ENCODE results near the gene ROBO1.

Gene ROBO1

DNA sequence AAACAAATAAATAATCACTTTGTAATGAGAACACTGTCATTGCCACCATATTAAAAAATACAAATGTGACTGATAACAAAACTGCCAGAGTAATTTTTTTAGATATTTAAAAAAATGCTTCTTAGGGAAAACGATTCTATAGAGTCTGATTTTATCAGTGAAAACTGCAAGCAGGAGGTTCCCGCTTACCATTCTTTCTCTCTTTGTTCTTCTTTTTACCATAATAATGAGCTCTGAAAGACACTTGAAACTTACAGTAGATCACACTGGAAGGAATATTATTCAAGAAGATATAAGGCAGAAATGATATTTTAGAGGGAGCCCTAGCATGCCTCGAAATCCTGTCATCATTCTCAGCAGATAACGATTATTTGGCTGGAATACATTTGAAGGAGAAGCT is 701.3 kb downstream of the ROBO1 start:
- DNase-seq (ENCODE audit: low read depth): no peak

DNA sequence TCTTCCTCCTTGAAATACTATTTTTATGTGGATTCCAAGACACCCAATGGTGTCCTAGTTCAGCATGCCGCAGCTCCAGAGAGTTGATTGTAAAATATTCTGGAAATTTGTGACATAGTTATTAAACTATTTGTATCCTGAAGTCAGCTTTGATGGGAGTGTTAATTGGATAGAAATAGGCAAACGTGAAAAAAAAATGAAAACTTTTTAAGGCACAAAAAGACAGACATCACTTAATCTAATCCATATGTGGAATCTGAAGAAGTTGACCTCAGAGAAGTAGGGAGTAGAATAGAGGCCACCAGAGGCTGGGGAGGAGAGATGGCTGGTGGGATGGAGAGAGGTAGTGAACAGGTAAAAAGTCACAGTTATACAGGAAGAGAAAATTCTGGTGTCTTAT is 704.2 kb downstream of the ROBO1 start:
- no peak for DNase-seq (ENCODE audit: low read depth)

DNA sequence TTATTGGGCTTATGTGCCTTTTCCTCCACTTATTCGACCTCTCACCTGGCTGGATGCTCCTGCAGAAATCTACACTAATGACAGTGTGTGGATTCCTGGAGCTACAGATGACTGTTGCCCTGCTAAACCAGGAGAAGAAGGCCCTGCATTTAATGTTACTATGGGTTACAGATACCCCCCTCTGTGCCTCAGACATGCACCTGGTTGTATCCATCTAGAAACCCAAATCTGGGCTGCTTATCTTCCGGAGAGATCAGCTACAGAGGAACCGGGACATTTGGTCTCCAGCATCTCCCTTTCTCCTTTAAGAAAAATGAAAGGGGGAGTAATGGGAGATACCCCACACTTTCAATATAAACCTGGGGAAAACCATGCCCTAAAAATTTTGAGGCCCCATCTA is 710.0 kb downstream of the ROBO1 start:
- DNase-seq (ENCODE audit: low read depth): no peak

DNA sequence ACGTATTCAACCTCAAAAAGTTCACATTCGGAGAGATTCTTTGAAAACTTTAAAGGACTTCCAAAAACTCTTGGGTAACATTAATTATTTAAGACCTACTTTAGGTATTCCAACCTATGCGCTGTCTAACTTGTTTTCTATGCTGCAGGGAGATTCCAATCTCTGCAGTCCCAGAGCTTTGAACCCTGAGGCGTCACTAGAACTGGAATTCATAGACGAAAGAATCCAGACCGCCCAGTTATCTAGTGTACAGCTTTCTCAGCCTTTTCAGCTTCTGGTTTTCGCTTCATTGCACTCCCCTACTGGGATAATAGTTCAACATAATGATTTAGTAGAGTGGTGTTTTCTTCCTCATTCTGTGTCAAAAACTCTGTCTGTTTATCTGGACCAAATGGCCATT is 711.3 kb downstream of the ROBO1 start:
- DNase-seq (ENCODE audit: low read depth): no peak

DNA sequence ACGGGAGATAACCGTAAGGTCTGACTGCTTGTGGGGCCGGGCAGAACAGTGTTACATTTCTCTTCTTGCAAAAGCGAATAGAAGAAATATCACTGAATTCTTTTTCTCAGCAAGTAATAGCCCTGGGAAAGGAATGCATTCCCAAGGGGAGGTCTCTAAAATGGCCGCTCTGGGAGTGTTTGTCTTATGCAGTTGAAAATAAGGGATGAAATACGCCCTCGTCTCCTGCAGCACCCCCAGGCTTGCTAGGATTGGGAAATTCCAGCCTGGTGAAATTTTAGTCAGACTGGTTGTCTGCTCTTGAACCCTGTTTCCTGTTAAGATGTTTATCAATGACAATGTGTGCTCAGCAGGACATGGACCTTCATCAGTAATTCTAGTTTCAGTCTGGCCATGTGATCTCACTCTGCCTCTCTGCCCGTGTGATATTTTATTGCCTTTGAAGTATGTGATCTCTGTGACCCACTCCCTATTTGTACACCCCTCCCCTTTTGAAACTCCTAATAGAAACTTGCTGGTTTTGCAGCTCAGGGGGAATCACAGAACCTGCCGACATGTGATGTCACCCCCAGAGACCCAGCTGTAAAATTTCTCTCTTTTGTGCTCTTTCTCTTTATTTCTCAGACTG is 715.6 kb downstream of the ROBO1 start:
- DNase-seq (ENCODE audit: low read depth): no peak

DNA sequence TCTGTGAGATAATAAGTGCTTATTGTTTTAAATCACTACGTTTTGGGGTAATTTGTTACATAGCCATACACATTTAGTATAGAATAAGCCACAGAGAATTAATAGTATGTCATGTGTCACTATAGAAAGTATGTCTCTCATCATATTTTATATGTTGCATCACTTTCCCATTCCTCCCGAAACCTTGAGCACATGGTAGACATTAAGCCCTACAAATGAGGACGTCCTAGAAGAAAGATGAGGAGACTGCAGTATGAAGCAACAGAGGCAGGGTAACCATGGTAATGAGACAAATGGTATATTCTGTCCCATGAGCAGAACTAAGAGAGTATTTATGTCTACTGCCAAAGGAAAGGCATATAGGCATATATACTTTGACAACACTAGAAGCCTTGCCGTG is 720.2 kb downstream of the ROBO1 start:
- DNase-seq (ENCODE audit: low read depth): no peak

DNA sequence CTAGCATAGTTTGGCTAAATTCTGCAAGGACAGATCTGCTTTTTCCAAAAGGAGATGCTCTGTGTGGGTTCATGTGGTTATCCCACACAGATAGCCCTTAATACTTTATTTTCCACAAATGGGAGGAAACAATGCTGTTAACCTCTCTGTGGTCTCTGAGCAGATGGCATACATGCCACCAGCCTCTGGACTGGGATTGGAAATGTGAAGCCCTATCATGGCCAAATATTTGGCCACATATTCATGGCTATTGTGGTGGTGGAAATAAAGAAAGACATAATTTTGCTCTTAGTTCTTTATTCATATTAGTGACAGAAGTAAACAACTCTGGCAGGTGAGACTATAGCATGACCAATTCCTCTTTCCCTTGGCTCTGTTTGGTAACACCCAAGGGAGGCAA is 726.2 kb downstream of the ROBO1 start:
- DNase-seq (ENCODE audit: low read depth): no peak

DNA sequence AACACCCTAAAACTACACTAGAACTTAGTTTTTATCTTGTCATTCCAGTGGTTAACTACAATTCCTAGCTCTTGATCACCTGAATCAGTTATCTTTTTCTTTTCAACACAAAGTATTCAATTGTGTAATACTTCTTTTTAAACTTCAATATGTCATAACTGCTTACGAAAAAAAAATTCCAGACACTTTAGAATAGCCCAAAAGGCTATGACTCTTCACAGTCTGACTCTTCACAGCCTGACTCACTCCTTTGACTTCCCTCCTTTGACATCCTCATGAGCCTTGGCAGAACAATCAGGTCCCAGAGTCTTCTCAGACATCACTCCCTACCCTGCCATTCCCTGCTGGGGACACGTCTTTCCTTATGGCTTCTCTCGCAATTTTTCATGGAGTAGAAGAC is 727.1 kb downstream of the ROBO1 start:
- DNase-seq (ENCODE audit: low read depth): no peak

DNA sequence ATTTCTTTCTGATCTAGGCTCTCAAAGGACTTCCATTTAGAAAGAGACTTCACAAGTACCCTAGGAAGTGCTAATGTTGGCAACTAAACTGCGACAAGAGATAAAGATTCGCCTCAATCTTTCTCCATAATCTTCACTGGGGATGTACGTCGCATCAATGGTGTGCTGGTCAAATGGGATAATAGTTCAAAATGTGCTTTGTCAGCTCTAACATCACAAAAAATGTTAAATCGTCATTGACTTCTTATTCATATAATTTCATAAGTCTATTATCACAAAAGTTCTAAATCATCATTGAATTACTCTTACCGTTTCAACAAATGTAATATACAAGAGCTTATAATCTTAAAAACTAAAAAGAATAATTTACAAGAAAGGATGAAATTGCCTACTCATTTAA is 727.7 kb downstream of the ROBO1 start:
- DNase-seq (ENCODE audit: low read depth): no peak

DNA sequence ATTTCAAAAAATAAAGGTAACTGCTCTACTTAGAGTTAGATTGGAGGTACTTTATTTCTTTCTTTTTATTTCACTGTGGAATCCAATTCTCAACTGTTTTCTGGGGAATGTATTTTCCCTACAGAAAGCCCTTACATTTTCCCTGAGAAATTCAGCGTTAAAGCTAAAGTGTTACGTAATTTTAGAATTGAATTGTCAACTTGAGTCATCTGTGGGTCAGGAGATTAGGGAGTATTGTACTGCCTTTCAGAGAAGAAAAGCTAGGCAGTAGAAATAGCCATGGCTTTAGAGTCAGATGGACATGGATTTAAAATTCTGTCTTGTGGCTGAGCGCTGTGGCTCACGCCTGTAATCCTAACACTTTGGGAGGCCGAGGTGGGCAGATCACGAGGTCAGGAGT is 728.6 kb downstream of the ROBO1 start:
- DNase-seq (ENCODE audit: low read depth): no peak

DNA sequence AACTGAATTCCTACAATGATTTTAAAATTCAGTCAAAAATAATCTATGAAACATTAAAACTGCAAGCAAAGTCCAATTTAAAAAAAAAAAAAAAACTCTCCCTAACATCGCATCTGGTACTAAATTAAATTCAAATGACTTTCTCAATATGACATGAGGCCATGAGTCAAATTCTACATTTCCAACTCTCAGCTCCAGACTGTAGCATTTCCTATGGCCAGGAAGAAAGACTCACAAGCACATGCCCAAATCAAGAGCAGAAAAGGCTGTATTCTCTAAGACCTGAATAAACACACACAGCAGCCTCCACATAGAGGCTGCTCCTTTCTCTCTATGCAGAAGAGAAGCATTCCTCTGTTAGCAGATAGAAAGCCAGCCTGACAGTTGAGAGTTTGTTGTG is 729.2 kb downstream of the ROBO1 start:
- no peak for DNase-seq (ENCODE audit: low read depth)

DNA sequence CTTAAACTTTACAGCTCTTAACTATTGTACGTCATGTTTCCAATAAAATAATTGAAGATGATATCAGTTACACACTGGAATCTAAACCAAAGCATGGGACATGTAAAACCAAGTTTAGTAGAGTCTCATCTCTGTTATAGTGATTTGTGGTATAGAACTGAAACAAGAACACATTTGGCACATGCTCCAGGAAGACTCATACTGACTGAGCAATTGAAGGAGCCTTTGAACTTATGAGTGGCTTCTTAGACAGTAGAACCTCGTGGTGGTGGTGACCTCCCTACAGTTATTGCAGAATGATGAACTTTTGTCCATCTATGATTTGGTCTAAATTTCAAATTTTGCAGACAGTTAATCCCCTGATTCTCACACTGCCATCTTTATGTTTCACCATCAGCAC is 729.7 kb downstream of the ROBO1 start:
- DNase-seq (ENCODE audit: low read depth): no peak

DNA sequence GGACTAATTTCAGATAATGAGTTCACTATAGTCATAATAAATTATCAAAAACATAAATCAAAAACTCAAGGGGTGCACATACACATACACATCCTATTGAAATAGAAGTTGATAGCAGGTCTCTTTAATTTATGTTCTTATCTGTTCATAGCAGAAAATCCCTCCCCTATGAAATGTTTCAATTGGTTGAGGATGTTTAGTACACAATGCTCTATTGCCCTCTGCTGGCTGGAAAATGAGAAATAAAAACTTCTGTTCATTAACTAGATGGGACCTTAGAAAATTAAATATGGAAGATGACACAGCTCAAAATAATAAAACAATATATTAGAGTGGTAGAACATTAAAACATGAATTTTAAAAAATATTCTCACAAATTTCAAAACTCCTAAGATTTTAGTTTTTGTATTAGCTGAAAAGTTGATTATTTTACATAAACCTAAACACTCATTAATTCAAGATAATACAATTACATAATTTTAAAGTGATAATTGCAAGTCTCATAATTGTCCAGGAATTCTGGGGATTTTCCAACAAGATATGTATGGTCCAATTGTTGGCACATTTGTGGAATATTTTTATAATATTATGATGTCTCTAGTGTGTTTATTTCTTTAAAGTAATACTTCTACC is 735.0 kb downstream of the ROBO1 start:
- no peak for DNase-seq (ENCODE audit: low read depth)

DNA sequence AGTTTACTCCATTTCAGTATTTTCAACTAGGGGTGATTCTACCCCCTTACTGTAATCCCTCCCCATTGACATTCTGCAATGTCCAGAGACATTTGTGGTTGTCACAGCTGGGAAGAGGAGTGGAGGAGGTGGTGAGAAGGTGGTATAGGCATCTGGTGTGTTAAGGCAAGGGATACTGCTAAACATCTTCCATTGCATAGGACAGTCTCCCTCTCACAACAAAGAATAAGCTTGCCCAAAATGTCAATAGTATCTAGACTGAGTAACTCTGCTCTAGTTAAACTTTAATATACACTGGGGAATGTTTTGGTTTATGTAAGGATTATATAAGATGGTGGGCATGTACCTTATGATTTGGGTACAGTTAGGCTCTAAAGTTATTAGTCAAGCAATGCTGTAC is 737.6 kb downstream of the ROBO1 start:
- no peak for DNase-seq (ENCODE audit: low read depth)

DNA sequence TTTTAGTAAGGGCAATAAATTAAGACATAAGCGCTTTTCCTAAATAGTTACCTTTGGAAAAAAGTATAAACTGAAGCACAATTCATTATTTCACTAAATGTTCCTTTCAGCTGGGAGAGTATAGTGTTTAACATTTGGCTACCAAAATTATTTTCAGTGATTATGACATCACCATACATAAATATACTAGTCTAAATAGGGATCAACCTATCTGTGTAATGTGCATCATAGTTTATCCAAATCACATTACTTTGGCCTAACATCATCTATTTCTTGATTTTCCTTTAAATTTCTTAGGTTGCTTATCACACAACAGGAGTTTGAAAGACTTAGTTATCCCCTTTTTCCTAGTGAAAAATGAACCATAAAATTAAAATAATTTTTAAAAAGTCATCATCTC is 738.9 kb downstream of the ROBO1 start:
- DNase-seq (ENCODE audit: low read depth): no peak

DNA sequence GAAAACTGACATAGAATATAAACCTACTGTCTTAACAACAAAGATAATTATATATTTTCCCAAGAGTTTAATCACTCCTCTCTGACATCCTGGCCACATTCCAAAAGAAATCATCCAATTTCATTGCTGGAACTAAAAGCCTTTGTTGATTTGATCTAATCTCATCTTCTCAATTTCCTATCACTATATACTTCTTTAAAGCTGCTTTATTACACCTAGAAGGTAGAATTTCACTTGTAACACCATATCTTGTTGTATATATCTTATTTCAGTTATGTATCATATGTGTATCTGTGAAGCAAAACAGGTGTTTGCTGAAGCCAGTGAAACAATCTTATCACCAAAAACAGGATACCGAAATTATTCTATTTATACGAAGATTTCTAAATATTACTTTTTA is 740.2 kb downstream of the ROBO1 start:
- no peak for DNase-seq (ENCODE audit: low read depth)

DNA sequence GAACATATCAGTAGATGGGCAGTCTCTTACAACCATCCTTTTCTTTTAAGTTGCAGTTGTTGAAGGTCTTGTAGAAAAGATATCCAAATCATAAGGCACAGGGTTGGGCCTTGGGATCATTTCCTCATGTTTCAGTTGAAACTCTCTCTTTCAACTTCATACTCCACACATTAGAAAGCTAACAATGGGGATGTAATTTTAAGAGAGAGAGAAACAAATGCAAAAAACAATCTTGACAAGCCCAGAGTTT is 747.9 kb downstream of the ROBO1 start:
- no peak for DNase-seq (ENCODE audit: low read depth)

DNA sequence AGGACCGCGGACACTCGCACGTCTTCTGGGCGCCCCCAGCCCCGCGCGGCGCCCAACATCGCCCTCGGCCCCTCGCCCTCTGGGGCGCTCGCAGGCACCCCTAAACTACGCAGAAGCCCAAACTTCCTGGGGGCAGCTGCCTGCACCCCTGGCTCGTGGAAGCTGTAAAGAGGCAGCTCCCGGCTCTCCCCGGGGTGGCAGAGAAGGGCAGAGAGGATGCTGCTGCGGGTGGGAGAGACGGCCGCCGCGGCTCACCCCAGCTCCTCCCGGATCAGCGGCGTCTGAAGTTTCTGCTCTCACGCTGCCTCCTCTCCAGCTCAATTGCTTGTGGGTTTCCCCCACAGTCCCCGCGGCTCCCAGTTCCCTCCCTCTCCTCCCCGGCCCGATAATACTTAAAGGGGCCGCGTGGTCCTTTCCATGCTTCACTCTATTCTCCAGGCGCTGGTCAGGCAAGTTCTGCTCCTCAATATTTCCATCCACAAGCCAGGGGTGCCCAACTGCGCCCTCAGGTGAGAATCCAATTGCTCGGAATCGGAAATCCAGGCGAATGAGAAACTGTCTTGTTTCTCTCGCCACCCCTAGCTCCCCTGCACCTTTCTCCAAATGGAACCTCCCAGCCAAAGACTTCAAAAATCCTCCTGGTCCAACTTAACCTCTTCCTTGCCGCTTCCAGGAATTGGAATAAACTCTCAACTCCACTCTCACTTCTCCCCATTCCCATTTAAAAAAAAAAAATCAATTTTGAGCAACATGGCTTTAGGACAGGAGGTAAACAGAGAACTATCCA is 748.5 kb downstream of the ROBO1 start:
- DNase-seq (ENCODE audit: low read depth): no peak

DNA sequence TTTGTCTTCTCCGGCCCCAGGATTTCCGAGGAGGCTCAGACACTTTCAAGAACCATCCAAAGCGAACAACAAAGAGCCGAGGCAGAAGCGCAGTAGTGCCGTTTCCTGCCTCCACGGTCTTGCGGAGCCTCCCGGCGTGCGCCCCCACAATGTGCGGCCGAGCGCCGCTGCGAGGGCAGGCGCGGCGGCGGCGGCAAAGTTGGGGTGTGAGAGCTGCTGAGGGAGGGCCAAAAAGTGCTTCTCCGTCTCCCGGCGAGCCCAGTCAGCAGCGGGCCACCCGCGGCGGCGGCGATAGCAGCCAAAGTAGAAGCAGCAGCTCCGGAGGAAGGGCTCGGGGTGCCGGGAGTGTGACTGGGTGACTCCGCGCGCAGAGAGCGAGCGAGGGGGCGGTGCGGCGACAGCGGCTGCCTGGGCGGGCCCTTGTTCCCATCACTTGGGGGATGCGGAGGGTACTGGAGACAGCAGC is 749.1 kb downstream of the ROBO1 start:
- DNase-seq (ENCODE audit: low read depth): no peak

DNA sequence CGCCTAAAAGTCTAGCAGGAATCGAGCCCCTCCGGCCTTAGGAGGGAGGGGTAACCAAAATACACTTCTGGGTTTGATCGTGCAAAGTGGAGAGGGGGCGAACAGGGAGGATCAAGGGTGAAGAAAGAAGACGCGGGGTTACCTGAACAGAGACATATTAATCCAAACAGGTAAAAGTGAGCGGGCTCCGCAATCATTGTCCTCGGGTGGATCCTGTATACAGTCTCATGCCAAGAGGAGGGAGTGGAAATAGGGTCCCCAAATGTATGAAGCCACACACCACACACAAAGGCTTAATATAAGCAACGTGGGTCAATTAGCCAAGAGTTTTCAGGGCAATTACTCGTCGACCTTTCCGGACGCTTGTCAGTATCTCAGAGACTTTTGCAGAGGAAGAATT is 749.5 kb downstream of the ROBO1 start:
- no peak for DNase-seq (ENCODE audit: low read depth)

DNA sequence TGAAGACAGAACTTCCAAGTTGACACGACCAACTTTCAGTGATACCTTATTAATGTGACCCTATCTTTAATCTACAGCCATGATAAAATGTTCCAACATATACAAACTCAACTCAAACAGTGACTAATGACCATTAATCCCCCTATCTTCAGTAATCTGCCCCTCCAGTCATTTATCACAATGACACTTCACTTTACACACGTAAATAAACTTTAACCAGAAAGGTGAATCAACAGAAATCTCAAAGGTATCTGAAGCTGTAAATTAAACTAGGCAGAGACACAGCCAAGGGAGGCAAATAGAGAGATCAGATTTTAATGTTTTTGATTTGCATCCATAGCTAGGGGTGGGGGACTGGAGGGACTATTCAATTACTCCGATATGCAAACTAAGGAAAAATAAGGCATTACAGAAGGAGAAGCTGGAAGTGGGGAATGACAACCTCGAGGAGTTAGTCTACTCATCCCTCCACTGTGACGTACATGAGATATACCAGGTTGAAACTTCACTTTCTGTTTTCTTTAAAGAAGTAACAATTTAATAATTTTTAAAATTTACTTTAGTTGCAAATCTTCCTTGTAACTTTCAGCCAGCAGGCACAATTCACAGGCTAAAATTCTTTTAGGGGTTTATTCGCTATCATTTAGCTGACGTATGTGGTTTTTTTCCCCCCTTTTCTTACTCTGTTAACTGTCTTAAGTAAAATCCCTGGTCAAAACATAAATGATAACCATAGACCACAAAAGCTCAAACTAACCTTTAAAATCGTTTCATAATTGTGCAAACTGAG is 751.0 kb downstream of the ROBO1 start:
- no peak for DNase-seq (ENCODE audit: low read depth)

DNA sequence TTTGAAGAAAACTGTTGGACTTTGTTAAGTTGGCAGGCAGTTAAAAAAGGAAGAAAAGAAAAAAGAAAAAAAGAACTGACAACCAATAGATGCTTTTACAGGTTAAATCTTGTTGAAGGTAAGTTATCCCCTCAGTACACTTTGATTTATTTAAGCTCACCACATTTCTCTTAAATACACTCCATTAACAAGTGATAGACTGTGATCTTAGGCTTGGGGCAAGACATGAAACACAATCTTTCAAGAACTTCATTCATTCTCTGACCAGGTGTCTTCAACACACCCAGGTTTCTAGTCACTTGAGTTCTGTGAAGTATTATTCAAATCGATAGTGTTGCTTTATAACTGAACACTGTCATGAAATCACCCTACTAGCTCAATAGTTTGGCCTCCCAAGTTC is 751.9 kb downstream of the ROBO1 start:
- DNase-seq (ENCODE audit: low read depth): no peak

DNA sequence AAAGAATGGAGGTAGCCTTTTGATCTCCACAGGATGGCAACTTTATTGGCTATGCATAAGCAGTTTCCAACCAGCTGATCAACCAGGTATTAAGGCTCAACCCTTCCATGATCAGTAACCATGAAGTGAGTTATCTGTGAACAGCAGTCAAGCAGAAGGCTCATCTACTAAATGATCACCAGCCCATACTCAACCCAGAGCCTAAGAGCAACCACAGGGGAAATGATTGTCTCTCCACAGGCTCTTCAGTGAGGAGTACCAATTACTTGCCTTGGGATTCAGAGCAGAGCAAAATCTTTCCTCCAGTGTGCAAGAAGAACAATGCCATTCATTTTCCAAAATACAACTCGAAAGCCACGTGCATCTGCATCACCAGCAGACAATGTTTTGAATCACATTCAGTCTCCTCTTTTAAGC is 754.8 kb downstream of the ROBO1 start:
- no peak for DNase-seq (ENCODE audit: low read depth)
